ENCODE data around the gene GPX1. TPM values are rescaled to one million over a fixed set of nuclear protein-coding genes. Genes with fewer than 3 reads are reported as not detected.

Gene GPX1
- total RNA-seq: 353 and 398 TPM in 2 replicates

GRCh38 chr3:49358217-49358883, at the start of gene GPX1:
Gene GPX1 (minus strand): TSS chr3:49358353. CDS start chr3:49358278, 75 bp downstream.

GRCh38 chr3:49339941-49340800, 18.0 kb downstream of the GPX1 start, which contains the start of gene USP4:
Gene USP4 (minus strand): TSS chr3:49340053. CDS start chr3:49340024, 29 bp downstream.

Other genes with a start within 250 kb of the GPX1 start
- 29.6 and 30.1 TPM in 2 replicates for gene USP19, start 237.5 kb downstream of the GPX1 start, total RNA-seq
- gene LAMB2, start 225.3 kb downstream of the GPX1 start, total RNA-seq: 255 and 353 TPM in 2 replicates
- gene CCDC71, start 192.0 kb downstream of the GPX1 start, total RNA-seq: 23.6 and 31.0 TPM in 2 replicates
- gene KLHDC8B, start 186.8 kb downstream of the GPX1 start, total RNA-seq: 35.9 and 37.5 TPM in 2 replicates
- gene C3orf62, start 81.1 kb downstream of the GPX1 start, total RNA-seq: 0.98 and 1.9 TPM in 2 replicates
- 25.2 and 27.6 TPM in 2 replicates for gene USP4, start 18.3 kb downstream of the GPX1 start, total RNA-seq
- gene RHOA, start 53.6 kb upstream of the GPX1 start, total RNA-seq: 712 and 751 TPM in 2 replicates
- 14.4 and 22.1 TPM in 2 replicates for gene TCTA, start 54.1 kb upstream of the GPX1 start, total RNA-seq
- gene AMT, start 64.1 kb upstream of the GPX1 start, total RNA-seq: 0.67 and 1.3 TPM in 2 replicates
- 4.9 and 8.2 TPM in 2 replicates for gene NICN1, start 71.0 kb upstream of the GPX1 start, total RNA-seq
- 57.5 and 68.9 TPM in 2 replicates for gene DAG1, start 111.9 kb upstream of the GPX1 start, total RNA-seq
- 0.19 and 0.65 TPM in 2 replicates for gene BSN, start 196.1 kb upstream of the GPX1 start, total RNA-seq